H7 (cell line): ENCODE results near the gene HDAC1. TPM values are rescaled to one million over a fixed set of nuclear protein-coding genes. Genes with fewer than 3 reads are reported as not detected.
A peak's percentile ranks its signal among the peaks of the same experiment; 100 is the strongest.
"Not testable (repeated sequence)": the region's sequence is repeated elsewhere in the genome, so short reads cannot be mapped to it uniquely, and the experiment has no call there.

Experiments used
- DNase-seq: peaks from one replicate; pipeline ENCODE4 v3.0.0; 2012
- H3K27me3 ChIP-seq: 2 replicates; pipeline ENCODE4 v1.6.0; 2011; ENCODE audit warnings: mild to moderate bottlenecking, low read length; ENCODE audit not compliant: control insufficient read depth, insufficient read depth
- H3K36me3 ChIP-seq: replicated peaks from 2 replicates; pipeline ENCODE4 v1.5.1; 2011; ENCODE audit warnings: low read length; ENCODE audit not compliant: control insufficient read depth, insufficient read depth
- H3K4me3 ChIP-seq: 2 replicates; pipeline ENCODE4 v1.5.1; 2011; ENCODE audit warnings: low read depth, mild to moderate bottlenecking, control low read depth, low read length, moderate library complexity; ENCODE audit not compliant: insufficient read depth
- total RNA-seq: library from RNA; depleted of rRNA; stranded (reverse); fragments of >200 nt; shearing (Covaris generic); gene quantifications from 2 replicates; pipeline ENCODE4 v1.2.3, GENCODE V29; 2014

HDAC1 gene
- total RNA-seq, 1 experiment from 2014 or later, result 133 TPM

DNA sequence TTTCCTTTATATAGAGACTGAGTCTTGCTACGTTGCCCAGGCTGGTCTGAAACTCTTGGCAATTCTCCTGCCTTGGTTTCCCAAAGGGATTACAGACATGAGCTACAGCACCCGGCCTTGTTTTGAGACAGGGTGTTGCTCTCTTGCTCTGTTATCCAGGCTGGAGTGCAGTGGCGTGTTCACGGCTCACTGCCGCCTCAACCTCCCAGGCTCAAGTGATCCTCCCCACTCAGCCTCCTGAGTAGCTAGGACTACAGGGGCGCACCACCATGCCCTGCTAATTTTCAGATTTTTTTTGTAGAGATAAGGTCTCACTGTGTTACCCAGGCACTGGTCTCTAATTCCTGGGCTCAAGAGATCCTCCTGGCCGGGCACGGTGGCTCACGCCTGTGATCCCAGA lies 26.0 kb upstream of the HDAC1 start:
- Histone ChIP-seq H3K36me3 (no peaks in the 10 kb centered on the region), H3K4me3 (no peak overlapping the region), H3K27me3 (no peaks in the 10 kb centered on the region)
- DNase-seq, result no peak

- no peak for DNase-seq
Measured at GRCh38 chr1:32266921-32267591, 24.8 kb upstream of the HDAC1 start.

DNA sequence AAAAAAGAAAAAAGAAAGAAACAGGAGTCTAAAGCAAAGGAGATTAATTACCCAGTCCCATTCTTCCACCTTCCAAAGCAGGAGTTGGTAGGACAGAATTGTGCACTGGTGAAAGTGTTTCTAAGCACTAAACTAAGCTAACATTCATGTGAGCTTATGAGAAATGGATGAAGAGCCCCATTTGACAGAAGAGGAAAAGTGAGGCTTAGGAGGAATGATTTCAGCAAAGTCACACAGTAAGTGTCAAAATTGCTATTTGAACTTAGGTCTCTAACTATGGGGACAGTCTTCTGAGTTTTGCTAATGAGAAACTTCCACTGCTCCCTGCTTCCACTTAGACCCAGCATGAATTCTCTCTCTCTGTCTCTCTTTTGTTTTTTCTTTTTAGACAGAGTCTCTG lies 22.1 kb upstream of the HDAC1 start:
- Histone ChIP-seq H3K36me3 (no peaks in the 10 kb centered on the region), H3K27me3 (no peaks in the 10 kb centered on the region; the same call in 1 of the 2 replicates), H3K4me3 (no peak overlapping the region)
- no peak for DNase-seq

More at GRCh38 chr1:32266921-32267591, 24.8 kb upstream of the HDAC1 start:
- Histone ChIP-seq H3K36me3 (no peaks in the 10 kb centered on the region), H3K27me3 (no peaks in the 10 kb centered on the region), H3K4me3 (no peak overlapping the region)

DNA sequence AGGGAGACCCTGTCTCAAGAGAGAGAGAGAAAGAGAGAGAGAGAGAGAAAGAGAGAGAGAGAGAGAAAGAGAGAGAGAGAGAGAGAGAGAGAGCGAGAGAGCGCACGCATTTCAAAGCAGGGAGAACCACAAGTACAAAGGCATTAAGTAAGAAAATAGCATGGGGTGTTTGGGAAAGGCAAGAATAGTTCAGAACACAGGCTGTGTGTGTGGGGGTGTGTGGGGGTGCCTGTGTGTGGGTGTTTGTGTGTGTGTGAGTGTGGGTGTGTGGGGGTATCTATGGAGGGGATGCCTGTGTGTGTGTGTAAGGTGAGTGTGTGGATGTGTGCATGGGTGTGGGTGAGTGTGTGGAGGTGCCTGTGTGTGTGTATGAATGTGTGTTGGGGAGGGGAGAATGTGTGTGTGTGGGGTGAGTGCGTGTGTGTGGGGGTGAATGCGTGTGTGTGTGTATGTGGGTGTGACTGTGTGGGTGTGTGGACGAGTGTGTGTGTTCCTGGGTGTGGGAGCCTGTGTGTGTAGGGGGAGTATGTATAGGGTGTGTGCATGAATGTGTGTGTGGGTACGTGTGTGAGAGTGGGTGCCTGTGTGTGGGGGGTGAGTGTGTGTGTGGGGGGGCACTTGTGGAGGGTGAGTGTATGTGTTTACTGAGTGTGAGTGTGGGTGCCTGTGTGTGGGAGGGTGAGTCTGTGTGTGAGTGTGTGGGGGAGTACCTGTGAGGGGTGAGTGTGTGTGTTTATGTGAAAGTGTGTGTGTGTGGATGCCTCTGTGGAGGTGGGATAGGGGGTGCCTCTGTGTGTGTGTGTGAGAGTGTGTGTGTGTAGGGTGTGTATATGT lies 19.1 kb upstream of the HDAC1 start:
- DNase-seq, result no peak
- Histone ChIP-seq H3K4me3 (no peak overlapping the region), H3K27me3 (peaks cover 4% of the 10 kb centered on the region; the same call in 1 of the 2 replicates), H3K36me3 (no peaks in the 10 kb centered on the region; the same call in 1 of the 2 replicates)

- peak; percentile 89 for DNase-seq
- Histone ChIP-seq H3K36me3 (peaks cover 3% of the 10 kb centered on the region), H3K27me3 (peaks cover 4% of the 10 kb centered on the region; the same call in 1 of the 2 replicates), H3K4me3 (peak overlapping the region; percentile 42)
Measured at GRCh38 chr1:32273391-32274208, 18.3 kb upstream of the HDAC1 start.

GRCh38 chr1:32274646-32275340 lies 17.1 kb upstream of the HDAC1 start:
- DNase-seq, result peak; percentile 79
- Histone ChIP-seq H3K4me3 (peak overlapping the region; percentile 42), H3K27me3 (peaks cover 4% of the 10 kb centered on the region; the same call in 1 of the 2 replicates), H3K36me3 (peaks cover 8% of the 10 kb centered on the region)

DNA sequence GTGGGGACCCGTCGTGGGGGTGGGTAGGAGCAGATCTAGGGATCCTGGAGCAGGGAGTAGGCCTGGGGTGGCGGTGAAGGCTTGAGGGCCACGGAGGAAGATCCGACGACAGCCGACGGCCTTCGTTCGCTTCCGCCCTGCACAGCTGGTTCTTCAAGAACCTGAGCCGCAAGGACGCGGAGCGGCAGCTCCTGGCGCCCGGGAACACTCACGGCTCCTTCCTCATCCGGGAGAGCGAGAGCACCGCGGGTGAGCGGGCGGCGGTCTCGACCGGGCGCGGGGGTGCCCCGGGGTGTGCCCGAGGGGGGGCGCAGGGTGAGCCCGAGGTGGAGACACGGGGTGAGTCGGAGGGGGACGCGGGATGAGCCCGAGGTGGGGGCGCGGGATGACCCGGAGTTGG lies 16.5 kb upstream of the HDAC1 start:
- DNase-seq, result peak; percentile 69
- Histone ChIP-seq H3K4me3 (peak overlapping the region; percentile 42), H3K36me3 (peaks cover 9% of the 10 kb centered on the region), H3K27me3 (peaks cover 4% of the 10 kb centered on the region; the same call in 1 of the 2 replicates)

- H3K4me3 ChIP-seq, result no peak overlapping the region
- DNase-seq, result peak; percentile 38
- H3K36me3 ChIP-seq, result peaks cover 11% of the 10 kb centered on the region
- peaks cover 4% of the 10 kb centered on the region; the same call in 1 of the 2 replicates for H3K27me3 ChIP-seq
Measured at GRCh38 chr1:32276032-32276782, 15.7 kb upstream of the HDAC1 start.

DNA sequence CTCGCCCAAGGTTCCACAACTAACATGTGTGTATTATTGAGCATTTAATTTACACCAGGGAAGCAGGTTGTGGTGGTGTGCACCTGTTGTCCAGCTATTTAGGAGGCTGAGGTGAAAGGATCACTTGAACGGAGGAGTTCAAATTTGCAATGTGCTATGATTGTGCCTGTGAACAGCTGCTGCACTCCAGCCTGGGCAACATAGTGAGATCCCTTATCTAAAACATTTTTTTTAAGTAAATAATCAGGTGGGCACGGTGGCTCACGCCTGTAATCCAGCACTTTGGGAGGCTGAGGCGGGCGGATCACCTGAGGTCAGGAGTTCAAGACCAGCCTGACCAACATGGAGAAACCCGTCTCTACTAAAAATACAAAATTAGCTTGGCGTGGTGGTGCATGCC lies 7.1 kb upstream of the HDAC1 start:
- DNase-seq, result not testable (repeated sequence)

DNA sequence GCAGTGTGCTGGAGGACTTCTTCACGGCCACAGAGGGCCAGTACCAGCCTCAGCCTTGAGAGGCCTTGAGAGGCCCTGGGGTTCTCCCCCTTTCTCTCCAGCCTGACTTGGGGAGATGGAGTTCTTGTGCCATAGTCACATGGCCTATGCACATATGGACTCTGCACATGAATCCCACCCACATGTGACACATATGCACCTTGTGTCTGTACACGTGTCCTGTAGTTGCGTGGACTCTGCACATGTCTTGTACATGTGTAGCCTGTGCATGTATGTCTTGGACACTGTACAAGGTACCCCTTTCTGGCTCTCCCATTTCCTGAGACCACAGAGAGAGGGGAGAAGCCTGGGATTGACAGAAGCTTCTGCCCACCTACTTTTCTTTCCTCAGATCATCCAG lies 6.2 kb upstream of the HDAC1 start:
- Histone ChIP-seq H3K36me3 (peaks cover 6% of the 10 kb centered on the region), H3K27me3 (no peaks in the 10 kb centered on the region), H3K4me3 (no peak overlapping the region)
- DNase-seq, result no peak

More for the DNA sequence above, 7.1 kb upstream of the HDAC1 start:
- H3K27me3 ChIP-seq, H3K4me3 ChIP-seq, H3K36me3 ChIP-seq: not testable (repeated sequence)

GRCh38 chr1:32286763-32287162 lies 5.1 kb upstream of the HDAC1 start:
- H3K27me3 ChIP-seq, result no peaks in the 10 kb centered on the region
- peak; percentile 58 for DNase-seq
- peaks cover 4% of the 10 kb centered on the region for H3K36me3 ChIP-seq
- no peak overlapping the region for H3K4me3 ChIP-seq

GRCh38 chr1:32289256-32289655 lies 2.6 kb upstream of the HDAC1 start:
- H3K27me3 ChIP-seq, result no peaks in the 10 kb centered on the region
- no peak overlapping the region for H3K4me3 ChIP-seq
- no peak for DNase-seq
- H3K36me3 ChIP-seq, result peaks cover 4% of the 10 kb centered on the region

GRCh38 chr1:32291145-32291707 lies 657 bp upstream of the HDAC1 start:
- H3K27me3 ChIP-seq, result no peaks in the 10 kb centered on the region
- H3K36me3 ChIP-seq, result no peaks in the 10 kb centered on the region
- H3K4me3 ChIP-seq, result peak overlapping the region; percentile 92
- peak; percentile 43 for DNase-seq
